ENCODE data around the gene FSHB. TPM values are rescaled to one million over a fixed set of nuclear protein-coding genes. Genes with fewer than 3 reads are reported as not detected.

FSHB gene
- total and polyA plus RNA-seq, 9 of the 15 experiments (the other 6 are each of a cell fraction or from before 2014, with no cell fraction given) = not detected

- H3K79me2 ChIP-seq (ENCODE audit: control insufficient read depth, insufficient read depth, low read length) = no peaks in the 10 kb centered on the region
- H3K36me3 ChIP-seq (ENCODE audit: control insufficient read depth, insufficient read depth, low read length) = no peaks in the 10 kb centered on the region
- no peak overlapping the region for H2AFZ ChIP-seq (ENCODE audit: low read depth, low read length)
- FAIRE-seq = no peak
- no TSS peak for BruUV-seq (replicated peaks)
- WGBS (ENCODE audit: insufficient coverage, low coverage, missing lambda C conversion rate) = 0% methylated on average over 2 of the region's 2 CpGs
- ChIA-PET POLR2A (no interaction called here), CTCF (ENCODE audit: low intra/inter-chr PET ratio) (no interaction called here)
- no peaks in the 10 kb centered on the region for H3K4me1 ChIP-seq (replicated peaks in 1 of 2; ENCODE audit: control insufficient read depth in 2 of 2, insufficient read depth in 2 of 2, low read length in 2 of 2)
- ATAC-seq = no peak
- intact Hi-C loops (cut with micrococcal nuclease) = no loop called here
- H3K4me3 ChIP-seq = no peak overlapping the region
- H3K4me2 ChIP-seq (ENCODE audit: insufficient read depth, low read length) = no peak overlapping the region
- H3K27ac ChIP-seq (ENCODE audit: extremely low read depth, low read depth, low read length) = no peak overlapping the region
- H3K9me1 ChIP-seq (ENCODE audit: control insufficient read depth, insufficient read depth, low read length) = no peaks in the 10 kb centered on the region
- TF ChIP-seq STAT5B (CRISPR knock-in tag; IDR thresholded peaks at IDR 0.05) = no peak
- no peak for TF ChIP-seq EWSR1 (IDR thresholded peaks at IDR 0.05; ENCODE audit: borderline replicate concordance, low read depth, partially characterized antibody)
- no peak for TF ChIP-seq HIVEP1 (CRISPR knock-in tag; IDR thresholded peaks at IDR 0.05)
- no peak for TF ChIP-seq MEIS2 (IDR thresholded peaks at IDR 0.05; ENCODE audit: partially characterized antibody)
- TF ChIP-seq FOXP4 (CRISPR knock-in tag; IDR thresholded peaks at IDR 0.05; ENCODE audit: borderline replicate concordance) = no peak
- no peak for TF ChIP-seq ZSCAN32 (CRISPR knock-in tag; IDR thresholded peaks at IDR 0.05)
- no peak for TF ChIP-seq TEAD4 (IDR thresholded peaks at IDR 0.05; ENCODE audit: low read length)
- no peak for TF ChIP-seq TEAD4 (CRISPR knock-in tag; IDR thresholded peaks at IDR 0.05; ENCODE audit: borderline replicate concordance)
- TF ChIP-seq ZFP30 (CRISPR knock-in tag; IDR thresholded peaks at IDR 0.05; ENCODE audit: borderline replicate concordance) = no peak
- no peak for TF ChIP-seq NCOA6 (IDR thresholded peaks at IDR 0.05)
- no peak for DNase-seq (ENCODE audit: extremely low read depth in 1 of 4, low spot score in 3 of 4)
- H3K27me3 ChIP-seq (ENCODE audit: control insufficient read depth in 2 of 2, insufficient read depth in 2 of 2, low read length in 2 of 2) = no peaks in the 10 kb centered on the region
- no peaks in the 10 kb centered on the region for H4K20me1 ChIP-seq (replicated peaks; ENCODE audit: control insufficient read depth, insufficient read depth, low read length)
- in situ Hi-C loops (cut with MboI) = no loop called here
- H3K9ac ChIP-seq (ENCODE audit: insufficient read depth in 1 of 2, low read depth in 2 of 2, low read length in 2 of 2) = no peak overlapping the region
- no peaks in the 10 kb centered on the region for H3K9me3 ChIP-seq (replicated peaks; ENCODE audit: control insufficient read depth, insufficient read depth, low read depth, low read length)
These were observed 49.0 kb downstream of the FSHB start for GRCh38 chr11:30279796-30280195.
